GM18507 (cell line): ENCODE data around the gene EXD3.

Experiments
- DNase-seq: peaks from one replicate; pipeline ENCODE4 v3.0.0; 2011; ENCODE audit warnings: low read depth; ENCODE audit not compliant: insufficient read length; ENCODE audit errors: extremely low spot score
- FAIRE-seq: peaks from 2 replicates; lab custom pipeline; 2011; peaks lifted over from hg19 to GRCh38; lab: Jason Lieb, UNC

Gene EXD3

DNA sequence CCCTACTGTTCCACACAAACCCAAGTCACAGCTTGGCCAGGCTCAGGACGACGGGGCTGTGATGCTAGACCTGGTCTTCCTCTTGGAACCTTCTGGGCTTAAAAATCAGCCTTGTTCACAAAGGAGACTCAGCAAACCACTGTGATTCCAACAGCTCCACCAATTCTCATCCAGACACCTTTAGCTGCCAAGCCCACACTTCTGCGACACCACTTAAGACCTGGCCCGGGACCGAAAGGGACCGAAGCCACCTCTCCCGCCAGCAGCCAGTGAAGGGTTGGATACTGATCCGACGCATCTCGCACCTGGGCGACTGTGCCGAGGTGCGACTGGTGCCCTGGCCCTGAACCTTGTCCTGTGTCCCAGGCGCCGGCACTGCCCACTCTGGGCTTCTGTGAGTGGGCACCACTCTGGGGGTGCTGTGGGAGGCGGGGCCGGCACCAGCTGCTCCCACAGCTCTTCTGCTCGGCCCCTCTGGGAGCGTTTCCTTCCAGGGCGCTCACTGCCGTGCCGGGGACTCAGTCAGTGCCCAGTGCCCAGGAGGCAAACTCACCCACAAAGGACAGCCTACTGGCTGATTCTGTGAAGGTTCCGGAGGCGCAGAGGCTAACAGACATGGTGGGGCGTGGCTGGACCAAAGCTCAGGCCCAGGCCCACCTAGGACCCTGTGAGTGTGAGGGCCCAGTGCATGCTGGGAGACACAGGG lies 50.9 kb downstream of the EXD3 start:
- FAIRE-seq (no peak), DNase-seq (no peak)

DNA sequence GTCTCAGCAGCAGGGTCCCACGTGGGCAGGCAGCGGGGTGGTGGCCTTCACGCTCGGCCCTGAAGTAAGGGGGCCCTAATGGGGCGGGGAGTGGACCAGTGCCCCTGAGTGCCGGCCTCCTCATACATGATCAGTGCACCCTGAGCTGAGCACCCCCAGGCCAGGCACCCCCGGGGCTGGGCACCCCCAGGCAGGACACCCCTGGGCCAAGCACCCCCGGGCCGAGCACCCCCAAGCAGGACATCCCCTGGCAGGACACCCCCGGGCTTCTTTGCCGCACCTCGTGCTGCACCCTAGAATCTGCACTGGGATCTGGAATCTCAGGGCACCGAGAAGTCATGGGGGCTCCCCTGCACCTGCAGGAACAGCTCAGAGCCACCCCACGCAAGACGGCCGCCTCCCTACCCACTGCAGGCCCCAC lies 51.4 kb downstream of the EXD3 start:
- no peak for DNase-seq
- FAIRE-seq: no peak

GRCh38 chr9:137370865-137371520 lies 52.0 kb downstream of the EXD3 start:
- DNase-seq: no peak

DNA sequence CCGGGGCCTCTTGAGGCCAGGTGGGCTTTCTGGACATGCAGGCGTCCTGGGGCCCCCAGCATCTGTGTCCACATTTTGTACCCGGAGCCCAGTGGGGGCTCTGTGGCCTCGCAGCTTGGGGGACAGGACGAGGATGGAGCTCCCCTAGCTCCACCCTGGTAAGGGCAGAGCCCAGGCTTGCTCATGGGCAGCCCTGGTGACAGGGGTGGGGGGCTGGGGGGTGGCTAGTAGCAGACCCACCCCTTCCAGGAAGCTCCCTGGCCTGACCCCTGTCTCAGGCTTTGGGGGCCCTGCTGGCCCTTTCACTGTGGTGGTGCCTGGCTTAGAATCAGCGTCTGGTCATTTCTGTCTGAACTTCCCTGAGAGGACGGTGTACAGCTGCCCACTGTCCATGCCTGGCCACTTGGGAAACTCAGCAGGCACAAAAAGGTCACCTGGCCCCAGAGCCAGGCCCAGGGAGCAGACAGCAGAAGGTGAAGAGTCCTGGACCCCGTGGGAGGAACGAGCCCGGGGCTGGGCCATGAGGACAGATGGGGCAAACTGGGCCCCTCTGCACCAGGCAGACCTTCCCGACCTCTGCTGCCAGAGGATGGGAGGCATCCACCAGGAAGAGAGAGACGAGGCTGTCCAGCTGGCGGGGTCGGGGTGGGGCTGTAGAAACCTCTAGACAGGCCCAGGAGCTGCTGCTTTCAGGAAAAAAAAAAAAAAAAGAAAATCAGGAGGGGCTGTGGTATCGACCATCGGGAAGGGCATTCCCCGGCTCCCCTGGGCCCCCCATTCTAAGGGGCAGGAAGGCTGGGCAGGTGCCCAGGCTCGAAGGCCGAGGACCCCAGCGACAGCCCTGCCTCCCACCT lies 52.8 kb downstream of the EXD3 start:
- FAIRE-seq (no peak), DNase-seq (no peak)

More at GRCh38 chr9:137370865-137371520, 52.0 kb downstream of the EXD3 start:
- FAIRE-seq: no peak

DNA sequence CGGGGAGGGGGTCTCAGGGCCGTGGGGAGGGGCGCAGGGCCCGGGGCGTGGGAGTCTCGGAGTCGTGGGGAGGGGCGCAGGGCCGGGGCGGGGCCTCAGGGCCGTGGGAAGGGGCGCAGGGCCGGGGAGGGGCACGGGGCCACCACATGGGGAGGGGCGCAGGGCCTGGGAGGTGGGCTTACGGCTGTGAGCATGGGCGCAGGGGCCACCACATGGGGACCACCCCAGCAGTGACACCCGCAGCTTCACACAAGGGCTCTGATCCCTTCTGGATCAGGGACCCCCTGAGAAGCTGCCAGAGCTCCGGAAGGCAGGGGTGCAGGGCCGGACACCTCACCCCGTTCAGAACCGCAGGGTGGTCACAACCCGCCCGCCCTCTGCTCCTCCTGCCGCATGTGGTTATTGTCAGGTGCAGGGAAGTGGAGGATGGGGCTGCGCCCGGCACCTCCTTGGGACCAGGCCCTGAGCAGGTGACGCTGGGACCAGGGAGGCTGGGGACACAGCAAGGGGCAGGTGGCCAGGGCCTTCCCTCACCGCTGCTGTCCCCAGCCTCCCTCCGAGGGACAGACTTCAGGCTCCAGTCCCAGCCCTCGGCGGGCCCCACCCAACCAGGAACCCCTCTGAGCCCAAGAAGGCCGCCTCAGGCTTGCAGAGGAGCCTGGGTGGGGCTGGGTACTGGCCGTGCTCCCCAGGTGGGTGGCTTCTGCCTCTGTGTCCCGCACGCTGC lies 53.7 kb downstream of the EXD3 start:
- DNase-seq (no peak), FAIRE-seq (no peak)

DNA sequence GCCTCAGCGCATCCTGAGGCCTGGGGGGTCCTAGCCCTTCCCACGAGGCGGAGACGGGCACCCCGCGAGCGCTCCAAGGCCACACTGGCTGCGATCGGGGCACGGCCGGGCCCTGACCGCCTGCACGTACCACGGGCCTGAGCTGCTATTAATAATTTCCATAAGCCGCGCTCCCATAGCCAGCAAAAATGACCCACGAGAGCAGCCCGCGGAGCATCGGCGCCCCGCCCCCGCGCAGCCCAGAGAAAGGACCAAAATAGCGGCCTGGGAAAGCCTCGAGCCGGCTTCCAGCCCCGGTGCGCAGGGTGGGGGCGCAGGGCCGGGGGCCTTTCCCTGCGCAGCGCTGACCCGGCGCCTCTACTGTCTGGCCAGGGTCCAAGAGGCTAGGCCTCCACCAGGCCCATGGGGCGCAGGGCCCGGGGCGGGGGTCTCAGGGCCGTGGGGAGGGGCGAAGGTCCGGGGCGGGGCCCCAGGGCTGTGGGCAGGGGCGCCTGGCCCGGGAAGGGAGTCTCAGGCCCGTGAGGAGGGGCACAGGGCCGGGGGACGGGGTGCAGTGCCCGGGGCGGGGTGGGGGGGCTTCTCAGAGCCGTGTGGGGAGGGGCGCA lies 54.4 kb downstream of the EXD3 start:
- FAIRE-seq (no peak), DNase-seq (no peak)

GRCh38 chr9:137367506-137368430 lies 55.2 kb downstream of the EXD3 start:
- DNase-seq: no peak
- FAIRE-seq: no peak

DNA sequence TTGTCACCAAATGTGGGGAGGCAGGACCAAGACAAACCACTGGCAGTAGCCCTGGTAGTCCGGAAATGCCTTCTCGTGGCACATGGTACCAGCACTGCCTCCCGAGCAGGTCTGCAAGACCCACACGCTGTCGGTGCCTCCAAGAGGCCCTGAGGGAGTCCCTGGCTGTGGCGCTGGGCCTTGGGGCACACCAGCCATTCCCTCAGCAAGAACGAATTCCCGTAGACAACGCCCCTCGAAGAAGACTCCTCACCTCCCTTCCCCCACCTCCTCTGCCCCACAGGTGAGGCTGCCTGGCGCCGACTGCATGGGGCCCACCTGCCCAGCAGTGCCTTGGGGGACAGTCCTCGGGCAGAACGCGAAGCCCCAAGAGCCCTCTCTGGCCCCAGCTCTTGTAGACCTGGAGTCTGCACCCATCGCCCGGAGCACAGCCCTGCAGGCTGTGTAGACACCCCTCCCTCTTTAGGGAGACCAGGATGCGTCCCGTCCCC lies 56.0 kb downstream of the EXD3 start:
- no peak for DNase-seq
- no peak for FAIRE-seq

GRCh38 chr9:137366445-137366810 lies 56.5 kb downstream of the EXD3 start:
- DNase-seq (no peak), FAIRE-seq (no peak)

- DNase-seq (no peak), FAIRE-seq (no peak)
These were observed 57.2 kb downstream of the EXD3 start for GRCh38 chr9:137365552-137366444.

GRCh38 chr9:137365056-137365455 lies 57.9 kb downstream of the EXD3 start:
- FAIRE-seq (no peak), DNase-seq (no peak)

- no peak for FAIRE-seq
These were observed 63.1 kb downstream of the EXD3 start for GRCh38 chr9:137359850-137360249.

GRCh38 chr9:137358126-137358525 lies 64.8 kb downstream of the EXD3 start:
- DNase-seq (no peak), FAIRE-seq (no peak)

More at GRCh38 chr9:137359850-137360249, 63.1 kb downstream of the EXD3 start:
- no peak for DNase-seq

DNA sequence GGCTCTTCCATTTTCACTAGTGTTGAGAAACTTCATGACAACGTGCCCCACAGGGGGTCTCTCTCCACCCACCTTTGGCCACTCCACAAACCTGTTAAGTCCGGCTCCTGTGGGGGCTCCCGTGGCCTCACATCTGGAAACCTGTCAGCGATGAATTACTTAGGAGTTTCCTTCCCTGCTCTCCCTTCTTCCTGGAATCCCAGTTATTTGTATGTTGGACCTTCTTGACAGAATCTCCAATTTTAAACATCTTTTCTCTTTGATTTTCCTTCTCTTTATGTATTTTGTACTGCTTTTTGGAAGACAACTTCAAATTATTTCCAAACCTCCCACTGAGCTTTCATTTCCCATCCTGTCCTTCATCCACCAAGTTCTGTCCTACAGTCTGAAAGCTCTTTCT lies 65.8 kb downstream of the EXD3 start:
- FAIRE-seq: no peak

GRCh38 chr9:137355761-137356365 lies 67.1 kb downstream of the EXD3 start:
- no peak for DNase-seq

More for the DNA sequence above, 65.8 kb downstream of the EXD3 start:
- no peak for DNase-seq

GRCh38 chr9:137354845-137355760 lies 67.9 kb downstream of the EXD3 start:
- FAIRE-seq: peak; percentile 82
- no peak for DNase-seq

More at GRCh38 chr9:137355761-137356365, 67.1 kb downstream of the EXD3 start:
- no peak for FAIRE-seq
